Fibroblast of villous mesenchyme (primary cell): ENCODE measurements around the gene DBNDD2. TPM values are rescaled to one million over a fixed set of nuclear protein-coding genes. Genes with fewer than 3 reads are reported as not detected.

Experiments used
- DNase-seq: peaks from one replicate; pipeline ENCODE4 v3.0.0-alpha.2; 2010; ENCODE audit warnings: low read depth
- H3K4me3 ChIP-seq: 2 replicates; pipeline ENCODE4 v1.5.1; 2011; ENCODE audit warnings: low read depth, mild to moderate bottlenecking, low read length
- total RNA-seq: library from RNA; depleted of rRNA; stranded (reverse); fragments of >200 nt; gene quantifications from 2 replicates; pipeline ENCODE4 v1.2.3, GENCODE V29; 2012
- TF ChIP-seq, protein P1 (sequence below): IDR thresholded peaks from 2 replicates; pipeline ENCODE4 v1.5.1; 2012; ENCODE audit warnings: low read depth, mild to moderate bottlenecking, low read length; ENCODE audit not compliant: insufficient read depth

Gene DBNDD2
- total RNA-seq, 1 donor, result 9.9 TPM

GRCh38 chr20:45377269-45377668, 30.8 kb upstream of the DBNDD2 start:
- TF ChIP-seq, protein P1, sequence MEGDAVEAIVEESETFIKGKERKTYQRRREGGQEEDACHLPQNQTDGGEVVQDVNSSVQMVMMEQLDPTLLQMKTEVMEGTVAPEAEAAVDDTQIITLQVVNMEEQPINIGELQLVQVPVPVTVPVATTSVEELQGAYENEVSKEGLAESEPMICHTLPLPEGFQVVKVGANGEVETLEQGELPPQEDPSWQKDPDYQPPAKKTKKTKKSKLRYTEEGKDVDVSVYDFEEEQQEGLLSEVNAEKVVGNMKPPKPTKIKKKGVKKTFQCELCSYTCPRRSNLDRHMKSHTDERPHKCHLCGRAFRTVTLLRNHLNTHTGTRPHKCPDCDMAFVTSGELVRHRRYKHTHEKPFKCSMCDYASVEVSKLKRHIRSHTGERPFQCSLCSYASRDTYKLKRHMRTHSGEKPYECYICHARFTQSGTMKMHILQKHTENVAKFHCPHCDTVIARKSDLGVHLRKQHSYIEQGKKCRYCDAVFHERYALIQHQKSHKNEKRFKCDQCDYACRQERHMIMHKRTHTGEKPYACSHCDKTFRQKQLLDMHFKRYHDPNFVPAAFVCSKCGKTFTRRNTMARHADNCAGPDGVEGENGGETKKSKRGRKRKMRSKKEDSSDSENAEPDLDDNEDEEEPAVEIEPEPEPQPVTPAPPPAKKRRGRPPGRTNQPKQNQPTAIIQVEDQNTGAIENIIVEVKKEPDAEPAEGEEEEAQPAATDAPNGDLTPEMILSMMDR, result no peak
- no peak overlapping the region for H3K4me3 ChIP-seq
- no peak for DNase-seq

DNA sequence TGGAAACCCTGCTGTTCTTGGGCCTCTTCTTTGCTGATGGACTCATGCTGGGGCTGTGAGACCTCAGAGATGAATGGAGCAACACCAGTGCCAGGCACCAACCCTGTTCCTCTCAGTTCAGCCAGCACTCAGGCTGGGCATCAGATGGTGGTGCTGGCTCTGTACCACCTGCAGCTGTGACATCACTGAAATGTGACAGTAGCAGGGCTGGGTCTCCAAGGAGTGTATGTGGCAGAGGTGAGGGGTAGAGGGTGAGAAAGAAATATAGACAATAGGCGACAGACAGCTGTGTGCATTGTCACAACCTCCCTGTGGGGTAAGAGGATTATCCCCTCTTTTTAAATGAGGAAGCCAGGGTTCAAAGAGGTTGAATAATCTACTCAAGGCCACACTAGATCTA, 29.9 kb upstream of the DBNDD2 start, which contains the start of gene TP53TG5:
TP53TG5 (minus strand) TSS at position 135 of the 400 bp plus-strand sequence; CDS start at position 46, 89 bp downstream.
- TF ChIP-seq, protein P1, result no peak
- DNase-seq, result no peak
- no peak within 1 kb of the TSS for H3K4me3 ChIP-seq

GRCh38 chr20:45387274-45387673, 20.8 kb upstream of the DBNDD2 start:
- TF ChIP-seq, protein P1, result no peak
- no peak for DNase-seq
- H3K4me3 ChIP-seq, result no peak overlapping the region

GRCh38 chr20:45390931-45391330, 17.2 kb upstream of the DBNDD2 start:
- DNase-seq, result no peak
- TF ChIP-seq, protein P1, result no peak
- no peak overlapping the region for H3K4me3 ChIP-seq

GRCh38 chr20:45391559-45391958, 16.5 kb upstream of the DBNDD2 start:
- TF ChIP-seq, protein P1, result no peak
- no peak for DNase-seq
- H3K4me3 ChIP-seq, result no peak overlapping the region

- no peak overlapping the region for H3K4me3 ChIP-seq
- TF ChIP-seq, protein P1, result no peak
- no peak for DNase-seq
These were observed 15.4 kb upstream of the DBNDD2 start for GRCh38 chr20:45392733-45393132.
